HCT116 (cell line): Measurements from ENCODE around the gene TXN. TPM values are rescaled to one million over a fixed set of nuclear protein-coding genes. Genes with fewer than 3 reads are reported as not detected.

Experiments used
- ATAC-seq: fragments of 200-7000 bp; cut with Tn5 transposase; 2 replicates; pipeline ENCODE4 v1.9.1; 2020; ENCODE audit warnings: mild to moderate bottlenecking, moderate library complexity
- BruUV-seq: library from RNA; stranded (reverse); fragments of 400-500 nt; replicated peaks from 2 replicates; lab custom pipeline; 2021; lab: Mats Ljungman, UMichigan
- CTCF ChIA-PET: fragments of 300-600 bp; sonication (Branson Sonifier 250); formaldehyde crosslinking; loops from one replicate; lab custom pipeline; 2021; ENCODE audit warnings: antibody characterized with exemption; lab: Charles Lee
- POLR2A ChIA-PET: fragments of 300-600, 350-600 bp; sonication (Branson Sonifier 250); formaldehyde crosslinking; loops from one replicate; lab custom pipeline; 2021; ENCODE audit warnings: antibody characterized with exemption; lab: Charles Lee
- RAD21 ChIA-PET, 2 experiments: fragments of 300-600 bp; sonication (Branson Sonifier 250); formaldehyde crosslinking; loops; one replicate each; lab custom pipeline; 2023; ENCODE audit warnings: low total read pairs in 2 of 2; ENCODE audit not compliant: uncharacterized antibody in 2 of 2, unreplicated experiment in 2 of 2, low non-redundant PET in 1 of 2; lab: Charles Lee
- DNase-seq: peaks from one replicate; pipeline ENCODE4 v3.0.0-alpha.2; 2010; ENCODE audit warnings: low read depth, low spot score
- H2AFZ ChIP-seq: fragments of 200-600 bp; shearing (Covaris generic), sonication (generic); 2 replicates; pipeline ENCODE4 v1.6.1; 2017; ENCODE audit warnings: low read depth, mixed run types, mixed read lengths, antibody characterized with exemption, low read length; ENCODE audit not compliant: poor library complexity, severe bottlenecking
- H3K27ac ChIP-seq: 2 replicates; pipeline ENCODE4 v1.5.1; 2012; ENCODE audit warnings: low read depth, low read length
- H3K27me3 ChIP-seq: fragments of 200-600 bp; sonication (generic); 2 replicates; pipeline ENCODE4 v1.6.1; 2016; ENCODE audit warnings: mixed run types, low read length, mixed read lengths; ENCODE audit not compliant: insufficient read depth
- H3K36me3 ChIP-seq, 2 experiments: fragments of 200-500 bp in 1 of 2; fragments of 200-600 bp in 1 of 2; sonication (Bioruptor generic) in 1 of 2; sonication (generic) in 1 of 2; 2 replicates each; pipeline versions ENCODE4 v1.5.1 to v1.6.1; 2014 to 2016; ENCODE audit warnings: low read length in 2 of 2, inconsistent platforms in 1 of 2, mixed read lengths in 1 of 2, mixed run types in 1 of 2; ENCODE audit not compliant: insufficient read depth in 2 of 2, control insufficient read depth in 1 of 2
- H3K4me1 ChIP-seq, 2 experiments: fragments of 200-600 bp in 1 of 2; sonication (generic) in 1 of 2; 2 replicates each; pipeline versions ENCODE4 v1.5.1 to v1.6.1; 2012 to 2017; ENCODE audit warnings: low read length in 2 of 2, inconsistent platforms in 1 of 2, mild to moderate bottlenecking in 1 of 2, mixed read lengths in 1 of 2, mixed run types in 1 of 2, moderate library complexity in 1 of 2; ENCODE audit not compliant: insufficient read depth in 2 of 2, control insufficient read depth in 1 of 2
- H3K4me2 ChIP-seq: fragments of 200-600 bp; sonication (generic); 2 replicates; pipeline ENCODE4 v1.6.1; 2017; ENCODE audit warnings: mixed run types, low read length, mixed read lengths
- H3K4me3 ChIP-seq, 2 experiments: fragments of 200-600 bp in 1 of 2; sonication (generic) in 1 of 2; replicated peaks in 1 of 2; 2 replicates each; pipeline ENCODE4 v1.5.1; 2011 to 2016; ENCODE audit warnings: low read length in 2 of 2, control low read depth in 1 of 2, low read depth in 1 of 2, mild to moderate bottlenecking in 1 of 2, mixed read lengths in 1 of 2, mixed run types in 1 of 2
- H3K79me2 ChIP-seq: fragments of 200-600 bp; sonication (generic); 2 replicates; pipeline ENCODE4 v1.6.1; 2017; ENCODE audit warnings: mild to moderate bottlenecking, mixed run types, low read length, moderate library complexity, mixed read lengths; ENCODE audit not compliant: insufficient read depth
- H3K9ac ChIP-seq: fragments of 200-600 bp; sonication (generic); 2 replicates; pipeline ENCODE4 v1.6.1; 2016; ENCODE audit warnings: low read length, mixed read lengths
- H3K9me2 ChIP-seq: fragments of 200-600 bp; sonication (generic), shearing (Covaris generic); 2 replicates; pipeline ENCODE4 v1.6.1; 2017; ENCODE audit warnings: mixed run types, mild to moderate bottlenecking, moderate library complexity; ENCODE audit not compliant: insufficient read depth
- H3K9me3 ChIP-seq, 2 experiments: fragments of 200-500 bp in 1 of 2; fragments of 200-600 bp in 1 of 2; sonication (Bioruptor generic) in 1 of 2; sonication (generic) in 1 of 2; 2 replicates each; pipeline ENCODE4 v1.6.1; 2014 to 2017; ENCODE audit warnings: low read length in 2 of 2, mixed read lengths in 2 of 2, inconsistent platforms in 1 of 2, low read depth in 1 of 2, mild to moderate bottlenecking in 1 of 2, mixed run types in 1 of 2, moderate library complexity in 1 of 2; ENCODE audit not compliant: control insufficient read depth in 1 of 2, insufficient read depth in 1 of 2
- H4K20me1 ChIP-seq: fragments of 200-600 bp; sonication (generic), shearing (Covaris generic); 2 replicates; pipeline ENCODE4 v1.6.1; 2017; ENCODE audit warnings: mixed run types, mild to moderate bottlenecking, moderate library complexity; ENCODE audit not compliant: insufficient read depth
- CBX3 ChIP-seq: IDR thresholded peaks from 2 replicates; pipeline ENCODE4 v1.6.1; 2012; ENCODE audit warnings: low read depth
- CEBPB ChIP-seq: IDR thresholded peaks from 2 replicates; pipeline ENCODE4 v1.6.1; 2012; ENCODE audit warnings: low read depth
- EZH2 ChIP-seq: fragments of 200-600 bp; sonication (generic); IDR thresholded peaks from 2 replicates; pipeline ENCODE4 v1.6.1; 2017; ENCODE audit warnings: antibody characterized with exemption, mixed run types
- FOSL1 ChIP-seq: IDR thresholded peaks from 2 replicates; pipeline ENCODE4 v1.6.1; 2012; ENCODE audit warnings: low read depth
- JUND ChIP-seq: IDR thresholded peaks from 2 replicates; pipeline ENCODE4 v1.6.1; 2012
- MAX ChIP-seq: IDR thresholded peaks from 2 replicates; pipeline ENCODE4 v1.6.1; 2012
- POLR2A ChIP-seq: IDR thresholded peaks from 2 replicates; pipeline ENCODE4 v1.7.0; 2011; ENCODE audit warnings: borderline replicate concordance; ENCODE audit not compliant: insufficient read depth, insufficient read length; ENCODE audit errors: extremely low read depth
- POLR2AphosphoS5 ChIP-seq: IDR thresholded peaks from 2 replicates; pipeline ENCODE4 v1.6.1; 2011; ENCODE audit warnings: mild to moderate bottlenecking, low read depth, low read length, moderate library complexity
- RAD21 ChIP-seq: IDR thresholded peaks from 2 replicates; pipeline ENCODE4 v1.6.1; 2012; ENCODE audit warnings: low read depth, mild to moderate bottlenecking
- SIN3A ChIP-seq: IDR thresholded peaks from 2 replicates; pipeline ENCODE4 v1.6.1; 2012; ENCODE audit warnings: low read depth
- SP1 ChIP-seq: IDR thresholded peaks from 2 replicates; pipeline ENCODE4 v1.6.1; 2012; ENCODE audit warnings: low read depth
- SRF ChIP-seq: IDR thresholded peaks from 2 replicates; pipeline ENCODE4 v1.6.1; 2012; ENCODE audit warnings: low read depth
- TCF7L2 ChIP-seq: IDR thresholded peaks from 2 replicates; pipeline ENCODE4 v1.7.0; 2011; ENCODE audit warnings: borderline replicate concordance, inconsistent platforms; ENCODE audit not compliant: insufficient read depth, insufficient read length; ENCODE audit errors: extremely low read depth
- ZBTB33 ChIP-seq: IDR thresholded peaks from 2 replicates; pipeline ENCODE4 v1.6.1; 2011; ENCODE audit warnings: mild to moderate bottlenecking, low read length, moderate library complexity; ENCODE audit not compliant: insufficient replicate concordance; ENCODE audit errors: extremely low read depth
- ZFX ChIP-seq: fragments of 450-650 bp; IDR thresholded peaks from 2 replicates; pipeline ENCODE4 v1.6.1; 2017
- intact Hi-C: fragments of 100-400 bp; cut with micrococcal nuclease; formaldehyde crosslinking; loops from 2 replicates; pipeline ENCODE4 v1.10.0; 2022
- total RNA-seq: library from RNA; stranded (reverse); gene quantifications from one replicate; pipeline ENCODE4 v1.2.1, GENCODE V29; 2021; ENCODE audit not compliant: unreplicated experiment

Gene TXN
- total RNA-seq, 1 experiment from 2014 or later = 421 TPM

- no peaks in the 10 kb centered on the region for H3K27me3 ChIP-seq
- RAD21 ChIA-PET = no interaction called here
- no peak overlapping the region for H3K4me3 ChIP-seq
- H3K36me3 ChIP-seq = no peaks in the 10 kb centered on the region
- no TSS peak for BruUV-seq
- no peak overlapping the region for H3K4me2 ChIP-seq
- H4K20me1 ChIP-seq = no peaks in the 10 kb centered on the region
- H3K9ac ChIP-seq = no peak overlapping the region
- DNase-seq = no peak
- POLR2A ChIA-PET = no interaction called here
- H3K9me2 ChIP-seq = no peaks in the 10 kb centered on the region
- H3K4me1 ChIP-seq = no peaks in the 10 kb centered on the region
- no peak overlapping the region for H3K27ac ChIP-seq
- no peak overlapping the region for H2AFZ ChIP-seq
- H3K79me2 ChIP-seq = no peaks in the 10 kb centered on the region
- H3K9me3 ChIP-seq = no peaks in the 10 kb centered on the region
- no peak for TF ChIP-seq EZH2
- no peak for TF ChIP-seq ZBTB33
- TF ChIP-seq SP1 = no peak
- TF ChIP-seq TCF7L2 = no peak
- TF ChIP-seq CBX3 = no peak
- no peak for TF ChIP-seq FOSL1
- no peak for TF ChIP-seq SRF
- no peak for TF ChIP-seq POLR2A
- TF ChIP-seq ZFX = no peak
- TF ChIP-seq SIN3A = no peak
- no peak for TF ChIP-seq POLR2AphosphoS5
- TF ChIP-seq CEBPB = no peak
- no peak for TF ChIP-seq RAD21
- TF ChIP-seq JUND = no peak
- no peak for TF ChIP-seq MAX
- CTCF ChIA-PET = no interaction called here
- intact Hi-C loops = no loop called here
- ATAC-seq = no peak
Observed at GRCh38 chr9:110298043-110298605, 41.8 kb upstream of the TXN start.
